Measurements from ENCODE around the gene MYMX. TPM values are rescaled to one million over a fixed set of nuclear protein-coding genes. Genes with fewer than 3 reads are reported as not detected.
A peak's percentile ranks its signal among the peaks of the same experiment; 100 is the strongest.
"Not testable (repeated sequence)": the region's sequence is repeated elsewhere in the genome, so short reads cannot be mapped to it uniquely, and the experiment has no call there.

MYMX gene
- not detected for total RNA-seq

DNA sequence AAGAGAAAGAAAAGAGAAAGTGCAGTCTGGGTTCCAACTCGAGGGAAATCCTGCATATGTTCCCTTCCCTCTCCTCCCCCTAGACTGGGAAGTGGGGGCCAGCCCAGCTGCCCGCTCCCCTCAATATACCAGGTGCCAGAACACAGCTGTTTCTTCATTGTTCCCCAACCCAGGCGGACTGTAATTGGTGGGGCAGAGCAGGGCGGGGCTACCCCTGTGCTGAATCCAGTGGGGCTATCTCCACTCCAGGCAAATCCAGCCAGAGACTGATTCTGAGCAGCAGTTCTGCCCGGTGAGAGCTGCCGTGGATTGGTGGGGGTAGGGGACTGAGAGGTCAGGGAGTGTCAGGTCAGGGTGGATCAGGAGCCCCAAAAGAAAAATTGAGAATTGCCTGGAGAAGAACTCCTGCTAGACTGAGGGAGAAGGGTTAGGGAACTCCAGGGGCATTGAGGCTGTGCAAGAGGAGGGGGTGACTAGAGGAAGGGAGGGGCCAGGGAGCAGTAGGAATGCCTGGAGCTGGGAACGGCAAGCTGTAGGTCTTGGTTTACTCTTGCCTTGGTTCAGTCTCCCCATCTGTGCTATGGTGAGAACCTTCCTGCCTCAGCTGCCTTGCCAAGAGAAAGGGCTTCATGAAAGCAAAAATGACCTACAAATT, at the start of gene MYMX:
TSS of gene MYMX (plus strand) at position 250 of the 655 bp plus-strand sequence. CDS start 546 bp downstream, outside the sequence.
- DNase-seq (ENCODE audit: low spot score) = no peak

DNA sequence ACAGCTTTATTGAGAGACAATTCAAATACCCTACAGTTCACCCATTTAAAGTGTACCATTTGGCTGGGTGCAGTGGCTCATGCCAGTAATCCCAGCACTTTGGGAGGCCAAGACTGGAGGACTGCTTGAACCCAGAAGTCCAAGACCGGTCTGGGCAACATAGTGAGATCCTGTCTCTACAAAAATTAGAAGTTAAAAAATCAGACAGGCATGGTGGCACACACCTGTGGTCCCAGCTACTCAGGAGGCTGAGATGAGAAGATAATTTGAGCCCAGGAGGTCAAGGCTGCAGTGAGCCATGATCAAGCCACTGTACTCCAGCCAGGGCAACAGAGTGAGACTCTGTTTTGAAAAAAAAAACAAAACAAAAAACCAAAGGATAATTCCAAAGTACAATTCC, 49.2 kb upstream of the MYMX start:
- DNase-seq (ENCODE audit: low spot score) = no peak

DNA sequence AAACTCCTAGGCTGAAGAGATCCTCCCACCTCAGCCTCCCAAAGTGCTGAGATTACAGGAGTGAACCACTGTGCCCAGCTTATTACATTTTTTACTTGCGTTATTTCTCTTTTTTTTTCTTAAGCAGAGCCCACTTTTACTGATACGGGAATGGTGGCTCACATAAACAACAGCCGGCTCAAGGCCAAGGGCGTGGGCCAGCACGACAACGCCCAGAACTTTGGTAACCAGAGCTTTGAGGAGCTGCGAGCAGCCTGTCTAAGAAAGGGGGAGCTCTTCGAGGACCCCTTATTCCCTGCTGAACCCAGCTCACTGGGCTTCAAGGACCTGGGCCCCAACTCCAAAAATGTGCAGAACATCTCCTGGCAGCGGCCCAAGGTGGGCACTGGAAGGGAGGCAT, 47.6 kb upstream of the MYMX start:
- DNase-seq (ENCODE audit: low spot score) = no peak

DNA sequence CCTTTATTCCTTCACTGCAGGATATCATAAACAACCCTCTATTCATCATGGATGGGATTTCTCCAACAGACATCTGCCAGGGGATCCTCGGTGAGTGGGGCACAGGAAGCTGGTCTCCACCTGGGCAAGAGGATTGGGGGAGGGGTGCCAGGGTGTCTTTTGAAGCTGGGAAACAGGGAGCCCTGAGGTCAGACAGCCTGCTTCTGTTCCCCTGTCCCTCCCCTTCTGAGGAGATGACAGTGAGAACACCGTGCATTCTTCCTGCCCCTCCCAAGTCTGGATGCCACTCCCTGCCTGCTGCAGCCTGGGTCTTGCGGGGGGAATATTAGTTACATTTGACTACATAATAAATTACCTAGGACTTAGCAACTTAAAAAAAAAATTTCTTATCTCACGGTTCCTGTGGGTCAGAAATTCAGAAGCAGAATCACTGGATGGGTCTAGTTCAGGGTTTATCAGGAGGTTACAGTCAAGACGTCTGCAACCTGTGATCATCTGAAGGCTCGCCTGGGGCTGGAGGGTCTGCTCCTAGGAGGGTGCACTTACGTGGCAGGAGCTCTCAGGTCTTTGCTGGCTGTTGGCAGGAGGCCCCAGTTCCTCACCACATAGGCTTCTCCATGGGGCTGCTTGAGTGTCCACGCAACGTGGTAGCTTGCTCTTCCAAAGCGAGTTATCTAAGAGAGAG, 46.7 kb upstream of the MYMX start:
- no peak for DNase-seq (ENCODE audit: low spot score)

DNA sequence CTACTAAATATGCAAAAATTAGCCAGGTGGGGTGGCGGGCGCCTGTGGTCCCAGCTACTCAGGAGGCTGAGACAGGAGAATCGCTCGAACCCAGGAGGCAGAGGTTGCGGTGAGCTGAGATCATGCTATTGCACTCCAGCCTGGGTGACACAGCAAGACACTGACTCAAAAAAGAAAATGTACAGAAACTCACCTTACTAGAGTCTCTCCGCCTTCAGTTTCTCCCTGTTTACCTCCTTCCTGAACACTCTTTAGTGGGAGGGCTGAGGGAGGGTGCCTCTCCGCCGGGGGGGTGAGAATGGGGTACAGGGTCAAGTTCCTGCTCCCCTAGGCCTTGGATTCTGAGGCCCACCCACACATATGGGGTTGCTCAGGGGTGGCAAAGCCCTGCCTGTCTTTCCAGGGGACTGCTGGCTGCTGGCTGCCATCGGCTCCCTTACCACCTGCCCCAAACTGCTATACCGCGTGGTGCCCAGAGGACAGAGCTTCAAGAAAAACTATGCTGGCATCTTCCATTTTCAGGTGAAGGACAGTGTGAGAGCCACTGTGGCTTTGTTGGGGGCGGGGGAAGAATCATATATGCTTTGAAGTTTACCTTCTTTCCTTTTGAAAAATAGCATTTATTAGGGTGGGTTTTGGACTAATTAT, 44.7 kb upstream of the MYMX start:
- DNase-seq (ENCODE audit: low spot score) = no peak

DNA sequence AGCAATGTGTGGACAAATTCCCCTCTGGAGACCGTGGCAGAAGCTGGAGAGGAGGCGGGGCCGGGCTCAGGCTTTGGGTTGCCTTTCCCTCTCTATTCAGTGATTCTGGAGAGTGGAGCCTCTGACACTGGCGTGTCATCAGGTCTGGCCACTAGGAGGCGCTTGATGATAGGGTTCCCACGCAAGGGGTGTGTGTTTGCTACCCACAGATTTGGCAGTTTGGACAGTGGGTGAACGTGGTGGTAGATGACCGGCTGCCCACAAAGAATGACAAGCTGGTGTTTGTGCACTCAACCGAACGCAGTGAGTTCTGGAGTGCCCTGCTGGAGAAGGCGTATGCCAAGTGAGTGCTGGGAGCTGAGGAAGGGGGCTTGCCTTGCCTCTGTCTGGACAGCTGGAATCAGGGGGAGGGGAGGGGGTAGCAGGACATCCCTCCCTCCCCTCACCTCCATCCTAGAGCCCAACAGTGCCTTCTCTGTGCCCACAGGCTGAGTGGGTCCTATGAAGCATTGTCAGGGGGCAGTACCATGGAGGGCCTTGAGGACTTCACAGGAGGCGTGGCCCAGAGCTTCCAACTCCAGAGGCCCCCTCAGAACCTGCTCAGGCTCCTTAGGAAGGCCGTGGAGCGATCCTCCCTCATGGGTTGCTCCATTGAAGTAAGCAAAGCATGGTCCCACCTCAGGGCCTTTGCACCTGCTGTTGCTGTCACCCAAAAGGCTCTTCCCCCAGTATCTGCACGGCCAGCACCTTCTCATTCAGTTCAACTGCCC, 43.8 kb upstream of the MYMX start:
- DNase-seq (ENCODE audit: low spot score) = peak; percentile 87

DNA sequence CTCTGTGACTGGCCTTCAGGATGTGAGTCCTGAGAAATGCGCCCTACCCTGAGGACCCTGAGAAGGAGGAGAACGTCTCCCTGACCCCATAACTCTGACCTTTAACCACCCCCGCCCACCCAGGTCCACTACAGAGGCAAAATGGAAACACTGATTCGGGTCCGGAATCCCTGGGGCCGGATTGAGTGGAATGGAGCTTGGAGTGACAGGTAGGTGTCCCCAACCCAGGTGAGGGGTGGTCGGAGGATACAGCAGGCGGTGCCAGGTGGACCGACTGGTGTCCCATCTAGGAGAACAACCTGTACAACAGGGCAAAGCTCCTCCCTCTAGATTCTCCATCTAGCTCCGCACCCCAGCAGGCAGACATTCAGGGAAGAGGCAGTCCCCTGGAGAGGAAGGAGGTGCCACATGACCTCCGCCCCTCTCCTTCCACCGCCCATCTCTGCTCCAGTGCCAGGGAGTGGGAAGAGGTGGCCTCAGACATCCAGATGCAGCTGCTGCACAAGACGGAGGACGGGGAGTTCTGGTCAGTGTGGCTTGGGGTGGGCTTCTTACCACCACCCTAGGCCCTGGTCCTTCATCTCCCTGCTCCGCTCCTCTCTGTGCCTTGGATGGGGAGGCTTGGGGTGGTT, 40.5 kb upstream of the MYMX start:
- DNase-seq (ENCODE audit: low spot score) = no peak

DNA sequence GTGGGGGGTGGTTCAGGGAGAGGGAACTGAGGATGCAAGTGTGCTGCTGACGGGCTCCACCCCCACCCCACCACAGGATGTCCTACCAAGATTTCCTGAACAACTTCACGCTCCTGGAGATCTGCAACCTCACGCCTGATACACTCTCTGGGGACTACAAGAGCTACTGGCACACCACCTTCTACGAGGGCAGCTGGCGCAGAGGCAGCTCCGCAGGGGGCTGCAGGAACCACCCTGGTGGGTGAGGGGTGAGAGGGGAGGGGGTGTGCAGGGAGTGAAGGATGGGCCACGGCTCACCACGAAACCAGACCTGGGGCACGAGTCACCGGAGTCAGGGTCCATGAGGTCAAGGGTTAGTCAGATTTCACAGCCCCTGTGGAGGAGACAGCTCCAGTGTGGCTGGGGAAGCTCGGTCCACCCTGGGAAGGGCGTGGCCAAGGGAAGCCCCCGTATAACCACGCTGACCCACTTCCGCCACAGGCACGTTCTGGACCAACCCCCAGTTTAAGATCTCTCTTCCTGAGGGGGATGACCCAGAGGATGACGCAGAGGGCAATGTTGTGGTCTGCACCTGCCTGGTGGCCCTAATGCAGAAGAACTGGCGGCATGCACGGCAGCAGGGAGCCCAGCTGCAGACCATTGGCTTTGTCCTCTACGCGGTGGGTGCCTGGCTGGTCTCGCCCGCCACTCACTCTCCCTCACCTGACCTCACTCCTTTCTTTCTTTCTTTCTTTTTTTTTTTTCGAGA, 39.8 kb upstream of the MYMX start:
- no peak for DNase-seq (ENCODE audit: low spot score)

DNA sequence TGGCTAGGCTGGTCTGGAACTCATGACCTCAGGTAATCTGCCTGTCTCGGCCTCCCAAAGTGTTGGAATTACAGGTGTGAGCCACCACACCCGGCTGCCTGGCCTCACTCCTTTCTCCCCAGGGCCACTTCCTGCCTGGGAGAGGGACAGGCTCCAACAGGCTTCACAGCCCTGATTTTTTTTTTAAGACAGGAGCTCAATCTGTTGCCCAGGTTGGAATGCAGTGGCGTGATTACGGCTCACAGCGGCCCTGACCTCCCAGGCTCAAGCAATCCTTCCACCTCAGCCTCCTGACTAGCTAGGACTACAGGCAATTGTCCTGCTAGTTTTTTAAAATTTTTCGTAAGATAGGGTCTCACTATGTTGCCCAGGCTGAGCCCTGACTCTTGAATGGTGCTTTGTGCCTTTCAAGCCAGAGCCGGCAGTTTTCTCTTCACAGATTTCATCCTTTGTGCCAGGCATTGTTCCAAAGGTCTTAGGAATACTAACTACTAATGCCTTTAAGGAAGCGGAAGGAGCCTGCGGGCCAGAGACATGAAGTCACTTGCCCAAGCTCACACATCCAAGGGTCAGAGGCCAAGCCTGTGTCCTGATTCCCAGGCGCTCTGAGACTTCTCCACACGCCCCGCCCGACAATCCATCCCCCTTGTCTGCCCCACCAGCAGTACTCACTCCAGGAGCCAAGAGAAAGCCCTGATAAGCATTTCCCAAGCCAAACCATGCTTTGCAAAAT, 38.9 kb upstream of the MYMX start:
- DNase-seq (ENCODE audit: low spot score) = no peak

DNA sequence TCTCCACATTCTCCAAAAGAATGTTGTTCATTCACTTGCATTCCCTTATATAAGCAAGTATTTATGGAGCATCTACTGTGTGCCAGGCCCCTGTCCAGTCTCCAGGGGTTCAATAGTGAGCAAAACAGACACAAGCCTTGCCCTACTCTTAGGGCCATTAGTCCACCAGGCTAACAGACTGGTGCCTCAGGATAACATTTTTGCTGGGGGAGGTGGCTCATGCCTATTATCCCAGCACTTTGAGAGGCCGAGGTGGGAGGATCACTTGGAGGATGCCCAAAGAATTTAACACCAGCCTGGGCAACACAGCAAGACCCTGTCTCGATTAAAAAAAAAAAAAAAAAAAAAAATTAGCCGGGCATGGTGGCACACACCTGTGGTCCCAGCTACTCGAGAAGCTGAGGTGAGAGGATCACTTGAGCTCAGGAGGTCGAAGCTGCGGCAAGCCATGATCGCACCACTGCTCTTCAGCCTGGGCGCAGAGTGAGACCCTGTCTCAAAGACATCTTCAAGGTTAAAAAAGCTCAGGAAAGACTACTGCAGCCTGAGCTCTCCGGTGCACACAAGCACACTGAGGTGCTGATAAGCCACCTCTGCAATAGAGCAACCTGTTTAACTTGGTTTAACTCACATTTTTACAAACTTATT, 38.2 kb upstream of the MYMX start:
- DNase-seq (ENCODE audit: low spot score) = no peak

DNA sequence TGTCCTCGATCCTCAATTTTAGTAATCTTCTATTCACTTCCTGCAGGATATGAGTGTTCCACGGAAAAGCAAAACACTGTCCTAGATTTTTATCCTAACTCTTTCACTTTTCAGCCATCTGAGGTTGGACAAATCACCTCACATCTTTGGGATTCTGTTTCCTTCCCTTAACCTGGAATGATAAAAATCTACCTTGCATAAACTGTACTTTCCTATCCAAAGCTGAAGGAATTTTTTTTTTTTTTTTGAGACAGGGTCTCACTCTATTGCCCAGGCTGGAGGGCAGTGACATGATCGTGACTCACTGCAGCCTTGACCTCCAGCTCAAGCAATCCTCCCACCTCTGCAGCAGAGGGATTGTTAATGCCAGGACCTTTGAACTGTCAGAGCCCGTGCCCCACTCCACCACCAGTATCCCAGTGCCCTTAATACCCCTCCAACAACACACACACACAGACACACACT, 37.6 kb upstream of the MYMX start:
- DNase-seq (ENCODE audit: low spot score) = no peak

DNA sequence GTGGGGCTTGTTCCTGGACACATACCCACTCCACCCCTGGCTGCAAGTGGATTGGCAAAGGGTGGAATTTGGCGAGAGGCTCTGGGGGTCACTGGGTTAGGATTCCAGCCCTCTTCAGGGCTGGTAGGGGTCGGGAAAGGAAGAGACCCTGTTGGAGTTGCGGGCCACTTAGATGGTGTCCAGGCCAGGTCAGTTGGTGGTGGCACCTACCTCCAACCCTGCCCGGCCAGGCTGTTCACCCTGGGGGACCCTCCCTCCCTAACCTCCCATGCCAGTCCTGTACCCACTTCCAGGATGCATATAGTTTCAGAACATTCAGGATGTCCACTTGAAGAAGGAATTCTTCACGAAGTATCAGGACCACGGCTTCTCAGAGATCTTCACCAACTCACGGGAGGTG, 37.1 kb upstream of the MYMX start:
- DNase-seq (ENCODE audit: low spot score) = no peak

DNA sequence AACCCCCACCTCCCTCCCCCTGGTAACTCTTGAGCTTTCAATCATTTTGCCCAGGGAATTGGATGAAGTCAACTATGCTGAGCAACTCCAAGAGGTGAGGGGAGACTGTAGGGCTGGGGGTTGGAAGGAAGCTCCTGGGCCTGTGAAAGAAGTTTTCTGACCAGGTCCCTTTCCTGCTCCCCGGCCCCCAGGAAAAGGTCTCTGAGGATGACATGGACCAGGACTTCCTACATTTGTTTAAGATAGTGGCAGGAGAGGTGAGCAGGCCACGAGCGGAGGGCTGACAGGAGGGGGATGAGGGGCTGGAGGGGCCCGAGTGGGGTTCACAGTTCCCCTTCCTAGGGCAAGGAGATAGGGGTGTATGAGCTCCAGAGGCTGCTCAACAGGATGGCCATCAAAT, 36.3 kb upstream of the MYMX start:
- DNase-seq (ENCODE audit: low spot score) = no peak

DNA sequence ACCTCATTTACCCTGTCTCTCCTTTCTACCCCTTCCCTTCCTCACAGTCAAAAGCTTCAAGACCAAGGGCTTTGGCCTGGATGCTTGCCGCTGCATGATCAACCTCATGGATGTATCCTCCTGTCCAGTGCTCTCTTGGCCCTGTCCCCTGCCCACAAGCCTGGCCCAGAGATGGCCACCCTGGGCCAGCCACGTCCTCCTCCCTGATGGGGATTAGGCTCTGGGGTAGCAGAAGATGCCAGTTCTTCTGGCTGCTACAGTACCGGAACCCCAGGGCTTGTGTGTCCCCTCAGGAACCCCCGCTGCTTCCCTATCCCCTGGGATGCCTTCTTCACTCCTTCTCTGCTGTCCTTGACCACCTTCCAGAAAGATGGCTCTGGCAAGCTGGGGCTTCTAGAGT, 35.8 kb upstream of the MYMX start:
- no peak for DNase-seq (ENCODE audit: low spot score)

DNA sequence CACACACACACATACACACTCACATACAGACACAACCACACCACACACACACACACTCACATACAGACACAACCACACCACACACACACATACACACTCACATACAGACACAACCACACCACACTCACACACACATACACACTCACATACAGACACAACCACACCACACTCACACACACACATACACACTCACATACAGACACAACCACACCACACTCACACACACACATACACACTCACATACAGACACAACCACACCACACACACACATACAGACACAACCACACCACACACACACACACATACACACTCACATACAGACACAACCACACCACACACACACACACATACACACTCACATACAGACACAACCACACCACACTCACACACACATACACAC, 34.9 kb upstream of the MYMX start:
- DNase-seq (ENCODE audit: low spot score) = not testable (repeated sequence)

DNA sequence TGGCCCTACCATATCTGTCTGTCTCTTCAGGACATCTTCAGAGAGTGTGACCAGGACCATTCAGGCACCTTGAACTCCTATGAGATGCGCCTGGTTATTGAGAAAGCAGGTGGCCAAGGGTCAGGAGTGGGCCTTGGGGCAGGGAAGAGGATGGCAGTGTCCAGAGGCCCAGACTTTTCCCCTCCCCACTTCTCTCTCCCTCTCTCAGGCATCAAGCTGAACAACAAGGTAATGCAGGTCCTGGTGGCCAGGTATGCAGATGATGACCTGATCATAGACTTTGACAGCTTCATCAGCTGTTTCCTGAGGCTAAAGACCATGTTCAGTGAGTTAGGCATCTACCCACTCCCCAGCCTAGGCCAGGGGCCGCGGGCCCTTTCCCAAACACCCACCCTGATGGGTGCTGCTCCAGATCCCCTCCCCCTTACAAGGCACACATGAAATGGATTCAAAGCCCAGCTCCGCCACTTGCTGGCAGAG, 33.8 kb upstream of the MYMX start:
- DNase-seq (ENCODE audit: low spot score) = no peak

DNA sequence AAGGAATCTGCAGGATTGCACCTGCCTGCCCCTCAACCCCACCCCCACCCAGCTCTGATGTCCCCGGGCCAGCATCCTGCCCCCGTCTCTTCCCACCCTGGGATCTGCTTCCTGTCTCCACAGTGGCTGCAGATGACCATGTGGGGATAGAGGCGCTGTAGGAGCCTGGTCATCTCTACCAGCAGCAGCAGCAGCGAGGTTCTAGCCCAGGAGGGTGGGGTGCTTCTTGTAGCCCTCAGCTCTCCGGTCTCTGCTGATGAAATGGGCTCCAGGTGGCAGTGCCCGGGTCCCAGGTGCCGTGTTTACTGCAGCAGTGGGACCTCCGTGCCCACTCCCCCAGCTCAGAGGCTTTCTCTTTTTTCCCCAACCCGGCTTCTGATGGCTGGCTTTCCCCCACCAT, 32.9 kb upstream of the MYMX start:
- DNase-seq (ENCODE audit: low spot score) = no peak

DNA sequence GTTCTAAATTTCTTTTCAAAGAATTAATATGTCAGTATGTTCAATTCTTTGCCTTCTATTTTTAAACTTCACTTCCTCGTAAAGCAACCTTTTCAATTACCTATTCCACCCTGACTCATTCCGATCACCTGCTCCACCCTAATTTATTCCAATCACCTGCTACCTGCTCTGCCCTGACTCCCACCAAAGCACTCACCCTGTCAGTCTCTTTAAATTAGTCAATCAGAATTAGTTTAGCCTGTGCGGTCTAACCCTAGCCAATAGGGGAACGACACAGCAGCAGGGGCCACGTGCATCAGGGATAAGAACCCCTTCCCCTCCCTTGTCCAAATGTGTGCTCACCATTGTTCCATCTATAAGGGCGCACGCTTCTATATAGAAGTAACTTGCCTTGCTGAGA, 31.4 kb upstream of the MYMX start:
- DNase-seq (ENCODE audit: low spot score) = not testable (repeated sequence)

DNA sequence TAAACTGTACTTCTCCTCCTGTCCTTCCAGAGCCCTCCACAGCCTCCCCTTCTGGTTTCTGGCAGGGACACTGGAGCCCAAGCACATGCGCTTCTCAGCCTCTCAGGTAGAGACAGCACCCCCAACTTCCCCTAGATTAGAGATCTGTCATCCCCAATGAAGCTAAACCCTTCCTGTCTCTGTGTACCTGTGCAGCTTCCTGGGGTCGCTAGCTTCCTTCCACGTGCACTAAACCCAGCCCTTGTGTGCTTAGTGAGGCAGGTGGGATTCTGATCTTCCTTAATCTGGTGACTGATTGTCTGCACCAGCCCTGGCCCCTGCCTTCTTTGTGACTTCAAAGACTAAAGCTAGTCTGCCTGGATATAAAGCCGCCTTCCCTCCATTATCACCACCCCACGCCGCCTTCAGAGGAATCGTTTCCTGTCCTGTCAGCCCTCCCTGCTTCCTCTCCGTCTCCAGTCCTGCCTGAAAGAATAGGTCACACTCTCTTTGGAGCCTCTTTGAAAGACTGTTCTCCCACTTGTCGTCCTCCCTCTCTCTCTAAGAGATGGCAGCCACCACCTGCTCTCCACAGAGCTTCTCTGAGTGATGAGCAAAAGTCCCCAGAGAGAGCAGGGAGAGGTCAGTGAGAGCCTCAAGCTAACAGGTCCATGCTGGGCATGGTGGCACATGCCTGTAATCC, 30.6 kb upstream of the MYMX start:
- no peak for DNase-seq (ENCODE audit: low spot score)
